ENCODE measurements around the gene PPM1H.
A peak's percentile ranks its signal among the peaks of the same experiment; 100 is the strongest.

Gene PPM1H

GRCh38 chr12:62794218-62794583, 140.7 kb downstream of the PPM1H start:
- no peak for DNase-seq
- ATAC-seq, result no peak

- peak; percentile 46 for ATAC-seq
- DNase-seq, result peak; percentile 82
Measured at GRCh38 chr12:62793256-62794217, 141.4 kb downstream of the PPM1H start.

GRCh38 chr12:62792236-62792870, 142.6 kb downstream of the PPM1H start:
- no peak for DNase-seq
- no peak for ATAC-seq

- no peak for ATAC-seq
Measured at GRCh38 chr12:62789851-62790250, 145.1 kb downstream of the PPM1H start.

GRCh38 chr12:62787611-62788010, 147.3 kb downstream of the PPM1H start:
- no peak for DNase-seq
- ATAC-seq, result no peak

More at GRCh38 chr12:62789851-62790250, 145.1 kb downstream of the PPM1H start:
- DNase-seq, result no peak

GRCh38 chr12:62787023-62787422, 147.9 kb downstream of the PPM1H start:
- no peak for ATAC-seq

GRCh38 chr12:62785941-62786559, 148.9 kb downstream of the PPM1H start:
- ATAC-seq, result peak; percentile 84
- peak; percentile 11 for DNase-seq

More at GRCh38 chr12:62787023-62787422, 147.9 kb downstream of the PPM1H start:
- DNase-seq, result no peak

- DNase-seq (no peak), ATAC-seq (no peak)
Measured at GRCh38 chr12:62784576-62784975, 150.4 kb downstream of the PPM1H start.

GRCh38 chr12:62783881-62784280, 151.1 kb downstream of the PPM1H start:
- peak; percentile 24 for ATAC-seq
- DNase-seq, result no peak

GRCh38 chr12:62781136-62781880, 153.6 kb downstream of the PPM1H start:
- no peak for ATAC-seq
- no peak for DNase-seq

- ATAC-seq (no peak), DNase-seq (no peak)
Measured at GRCh38 chr12:62779488-62779887, 155.5 kb downstream of the PPM1H start.

- ATAC-seq, result no peak
- DNase-seq, result no peak
Measured at GRCh38 chr12:62778187-62778586, 156.8 kb downstream of the PPM1H start.

GRCh38 chr12:62776997-62777396, 158.0 kb downstream of the PPM1H start:
- DNase-seq (no peak), ATAC-seq (no peak)

GRCh38 chr12:62776575-62776974, 158.4 kb downstream of the PPM1H start:
- ATAC-seq (no peak), DNase-seq (no peak)

- ATAC-seq, result no peak
- no peak for DNase-seq
Measured at GRCh38 chr12:62774794-62775193, 160.2 kb downstream of the PPM1H start.

- DNase-seq (no peak), ATAC-seq (no peak)
Measured at GRCh38 chr12:62772416-62772955, 162.5 kb downstream of the PPM1H start.

- DNase-seq (no peak), ATAC-seq (no peak)
Measured at GRCh38 chr12:62771828-62772227, 163.1 kb downstream of the PPM1H start.

- DNase-seq (no peak), ATAC-seq (no peak)
Measured at GRCh38 chr12:62770381-62770780, 164.6 kb downstream of the PPM1H start.

- DNase-seq, result no peak
- no peak for ATAC-seq
Measured at GRCh38 chr12:62769076-62769619, 165.8 kb downstream of the PPM1H start.

GRCh38 chr12:62767946-62768345, 167.0 kb downstream of the PPM1H start:
- DNase-seq (peak; percentile 61), ATAC-seq (peak; percentile 65)

GRCh38 chr12:62767496-62767895, 167.5 kb downstream of the PPM1H start:
- DNase-seq (no peak), ATAC-seq (no peak)

GRCh38 chr12:62766496-62766895, 168.5 kb downstream of the PPM1H start:
- DNase-seq (no peak), ATAC-seq (no peak)
